DND-41 (cell line): ENCODE data around the gene SMYD1.
A peak's percentile ranks its signal among the peaks of the same experiment; 100 is the strongest.

Source experiments
- ATAC-seq: fragments of 200-7000 bp; cut with Tn5 transposase; 3 replicates; pipeline ENCODE4 v1.9.1; 2021; ENCODE audit warnings: low read depth; ENCODE audit not compliant: insufficient read depth
- DNase-seq: peaks from one replicate; pipeline ENCODE4 v3.0.0-alpha.2; 2020
- H2AFZ ChIP-seq: 2 replicates; pipeline ENCODE4 v1.6.0; 2012; ENCODE audit warnings: low read depth, low read length
- H3K27ac ChIP-seq: 2 replicates; pipeline ENCODE4 v1.5.1; 2012; ENCODE audit warnings: low read length, inconsistent platforms
- H3K27me3 ChIP-seq: fragments of 200-600 bp; sonication (generic); 2 replicates; pipeline ENCODE4 v1.6.0; 2012; ENCODE audit warnings: low read length, mild to moderate bottlenecking, inconsistent platforms; ENCODE audit not compliant: insufficient read depth, poor library complexity
- H3K36me3 ChIP-seq: 2 replicates; pipeline ENCODE4 v1.5.1; 2012; ENCODE audit warnings: low read length, inconsistent platforms; ENCODE audit not compliant: insufficient read depth
- H3K4me1 ChIP-seq: 2 replicates; pipeline ENCODE4 v1.5.1; 2012; ENCODE audit warnings: mild to moderate bottlenecking, low read length; ENCODE audit not compliant: insufficient read depth
- H3K4me2 ChIP-seq: 2 replicates; pipeline ENCODE4 v1.6.0; 2012; ENCODE audit warnings: mild to moderate bottlenecking, moderate library complexity, low read length, inconsistent platforms; ENCODE audit not compliant: insufficient read depth
- H3K4me3 ChIP-seq, 2 experiments: fragments of 200-600 bp in 1 of 2; shearing (Covaris generic) in 1 of 2; 2 replicates each; pipeline ENCODE4 v1.5.1; 2012 to 2016; ENCODE audit warnings: inconsistent platforms in 2 of 2, low read length in 2 of 2, mild to moderate bottlenecking in 2 of 2, low read depth in 1 of 2, moderate library complexity in 1 of 2
- H3K79me2 ChIP-seq: 2 replicates; pipeline ENCODE4 v1.6.0; 2012; ENCODE audit warnings: low read length, inconsistent platforms; ENCODE audit not compliant: insufficient read depth
- H3K9ac ChIP-seq: 2 replicates; pipeline ENCODE4 v1.6.0; 2012; ENCODE audit warnings: low read depth, mild to moderate bottlenecking, inconsistent platforms, low read length, moderate library complexity
- H3K9me3 ChIP-seq: 2 replicates; pipeline ENCODE4 v1.5.1; 2012; ENCODE audit warnings: low read length, moderate library complexity, mild to moderate bottlenecking, inconsistent platforms; ENCODE audit not compliant: insufficient read depth, severe bottlenecking
- H4K20me1 ChIP-seq: 2 replicates; pipeline ENCODE4 v1.6.0; 2012; ENCODE audit warnings: low read length; ENCODE audit not compliant: insufficient read depth
- EZH2 ChIP-seq: IDR thresholded peaks from 3 replicates; pipeline ENCODE4 v1.6.1; 2012; ENCODE audit warnings: borderline replicate concordance, low read depth, mild to moderate bottlenecking, moderate library complexity, low read length, inconsistent platforms; ENCODE audit not compliant: severe bottlenecking
- TF ChIP-seq, protein P1 (sequence below): IDR thresholded peaks from 2 replicates; pipeline ENCODE4 v1.5.1; 2012; ENCODE audit warnings: borderline replicate concordance, low read length, moderate library complexity, mild to moderate bottlenecking; ENCODE audit not compliant: poor library complexity, severe bottlenecking; ENCODE audit errors: extremely low read depth

The SMYD1 gene

DNA sequence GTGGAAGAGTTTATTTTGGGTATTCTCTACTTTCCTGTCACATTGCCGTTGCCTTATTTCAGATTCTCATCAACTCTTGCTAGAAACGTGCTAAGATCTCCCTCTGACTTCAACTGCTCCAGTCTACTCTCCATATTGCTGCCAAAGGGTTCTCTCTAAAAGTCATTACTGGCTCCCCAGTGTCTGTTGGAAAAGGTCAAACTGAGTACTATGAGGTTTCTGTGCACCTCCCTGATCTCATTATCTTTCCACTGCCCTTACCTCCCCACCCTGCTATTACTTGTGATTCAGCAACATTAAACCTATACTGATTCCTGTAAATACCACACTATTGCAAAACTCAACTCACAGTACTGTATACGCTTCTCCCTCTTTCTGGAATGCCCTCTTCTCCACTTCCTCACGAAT lies 10.2 kb upstream of the SMYD1 start:
- TF ChIP-seq, protein P1, sequence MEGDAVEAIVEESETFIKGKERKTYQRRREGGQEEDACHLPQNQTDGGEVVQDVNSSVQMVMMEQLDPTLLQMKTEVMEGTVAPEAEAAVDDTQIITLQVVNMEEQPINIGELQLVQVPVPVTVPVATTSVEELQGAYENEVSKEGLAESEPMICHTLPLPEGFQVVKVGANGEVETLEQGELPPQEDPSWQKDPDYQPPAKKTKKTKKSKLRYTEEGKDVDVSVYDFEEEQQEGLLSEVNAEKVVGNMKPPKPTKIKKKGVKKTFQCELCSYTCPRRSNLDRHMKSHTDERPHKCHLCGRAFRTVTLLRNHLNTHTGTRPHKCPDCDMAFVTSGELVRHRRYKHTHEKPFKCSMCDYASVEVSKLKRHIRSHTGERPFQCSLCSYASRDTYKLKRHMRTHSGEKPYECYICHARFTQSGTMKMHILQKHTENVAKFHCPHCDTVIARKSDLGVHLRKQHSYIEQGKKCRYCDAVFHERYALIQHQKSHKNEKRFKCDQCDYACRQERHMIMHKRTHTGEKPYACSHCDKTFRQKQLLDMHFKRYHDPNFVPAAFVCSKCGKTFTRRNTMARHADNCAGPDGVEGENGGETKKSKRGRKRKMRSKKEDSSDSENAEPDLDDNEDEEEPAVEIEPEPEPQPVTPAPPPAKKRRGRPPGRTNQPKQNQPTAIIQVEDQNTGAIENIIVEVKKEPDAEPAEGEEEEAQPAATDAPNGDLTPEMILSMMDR = no peak
- TF ChIP-seq EZH2 = no peak
- Histone ChIP-seq H3K27me3 (no peaks in the 10 kb centered on the region), H3K9ac (no peak overlapping the region), H3K27ac (no peak overlapping the region), H3K36me3 (peaks cover 11% of the 10 kb centered on the region), H2AFZ (peak overlapping the region; percentile 26; the same call in 1 of the 2 replicates), H3K79me2 (peaks cover 32% of the 10 kb centered on the region), H3K4me3 (no peak overlapping the region), H4K20me1 (0 out of 2 replicates have a peak, but pooled peaks cover 4% of the 10 kb centered on the region), H3K4me2 (no peak overlapping the region), H3K9me3 (no peaks in the 10 kb centered on the region), H3K4me1 (peaks cover 31% of the 10 kb centered on the region)
- ATAC-seq = no peak
- DNase-seq = no peak

DNA sequence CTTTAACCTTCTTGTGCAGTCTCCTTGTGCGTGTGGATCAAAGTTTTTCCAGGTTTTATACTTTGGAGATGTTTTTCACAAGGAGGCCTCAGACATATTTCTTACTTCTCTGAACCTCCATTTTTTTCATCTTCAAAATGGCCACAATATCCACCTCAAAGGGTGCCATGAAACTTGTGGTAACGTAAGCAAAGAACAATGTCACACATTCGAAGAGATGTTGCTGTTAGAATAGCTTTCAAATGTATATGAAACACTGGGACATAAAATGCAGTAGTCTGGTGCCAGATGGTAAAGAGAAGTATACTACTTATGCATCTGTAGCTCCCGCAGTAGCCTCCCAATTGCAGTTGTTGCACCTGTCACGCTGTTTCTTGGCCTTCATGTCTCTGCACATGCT lies 9.4 kb upstream of the SMYD1 start:
- no peak overlapping the region for H3K4me3 ChIP-seq
- no peak overlapping the region for H3K9ac ChIP-seq
- TF ChIP-seq, protein P1 = no peak
- TF ChIP-seq EZH2 = no peak
- no peaks in the 10 kb centered on the region for H3K27me3 ChIP-seq
- no peaks in the 10 kb centered on the region for H3K9me3 ChIP-seq
- no peak overlapping the region for H3K4me2 ChIP-seq
- peaks cover 27% of the 10 kb centered on the region for H3K4me1 ChIP-seq
- 0 out of 2 replicates have a peak overlapping the region, but pooled peaks have one; percentile 19 for H2AFZ ChIP-seq
- no peak for ATAC-seq
- peaks cover 29% of the 10 kb centered on the region for H3K79me2 ChIP-seq
- peaks cover 11% of the 10 kb centered on the region for H3K36me3 ChIP-seq
- no peak overlapping the region for H3K27ac ChIP-seq
- 0 out of 2 replicates have a peak, but pooled peaks cover 4% of the 10 kb centered on the region for H4K20me1 ChIP-seq
- DNase-seq = no peak

DNA sequence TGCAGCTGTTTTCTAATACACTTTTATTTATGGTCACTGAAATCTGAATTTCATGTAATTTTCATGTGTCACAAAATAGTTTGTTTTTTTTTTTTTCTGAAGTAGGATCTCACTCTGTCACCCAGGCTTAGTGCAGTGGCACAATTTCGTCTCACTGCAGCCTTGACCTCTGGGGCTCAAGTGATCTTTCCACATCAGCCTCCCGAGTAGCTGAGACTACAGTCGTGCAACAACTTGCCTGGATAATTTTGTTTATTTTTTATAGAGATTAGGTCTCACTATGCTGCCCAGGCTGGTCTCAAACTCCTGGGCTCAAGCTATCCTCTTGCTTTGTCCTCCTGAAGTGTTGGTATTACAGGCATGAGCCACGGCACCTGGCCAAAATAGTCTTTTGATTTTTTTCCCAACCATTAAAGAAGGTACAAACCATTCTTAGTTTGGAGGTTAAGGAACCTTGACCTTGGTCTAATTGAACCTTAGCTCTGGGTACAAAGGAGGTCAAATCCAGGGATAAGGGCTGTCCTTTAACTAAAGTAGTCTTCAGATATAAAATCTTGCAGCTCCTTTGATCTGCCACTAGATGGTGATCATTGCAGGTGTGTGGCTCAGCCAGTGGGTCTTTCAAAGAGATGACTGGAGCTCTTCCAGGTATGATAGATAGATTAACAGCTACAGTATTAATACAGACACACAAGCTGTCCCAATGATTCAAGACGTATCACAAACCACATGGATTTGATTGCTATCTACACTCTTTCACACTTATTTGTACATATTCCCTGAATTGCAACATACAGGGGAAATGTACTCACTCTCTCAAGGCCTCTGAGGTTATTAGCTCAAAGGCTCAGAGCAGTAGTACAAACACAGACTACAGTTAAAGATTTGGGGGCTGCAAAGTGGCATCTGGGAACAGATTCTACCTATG lies 7.4 kb upstream of the SMYD1 start:
- H3K9me3 ChIP-seq = no peaks in the 10 kb centered on the region
- peaks cover 10% of the 10 kb centered on the region for H3K79me2 ChIP-seq
- TF ChIP-seq EZH2 = no peak
- TF ChIP-seq, protein P1 = peak; percentile 84
- H4K20me1 ChIP-seq = no peaks in the 10 kb centered on the region
- DNase-seq = peak; percentile 39
- no peaks in the 10 kb centered on the region; the same call in 1 of the 2 replicates for H3K36me3 ChIP-seq
- peak; percentile 37; the same call in 2 of the 3 replicates for ATAC-seq
- no peak overlapping the region for H3K4me3 ChIP-seq
- no peak overlapping the region for H3K27ac ChIP-seq
- H3K4me1 ChIP-seq = peaks cover 10% of the 10 kb centered on the region
- no peak overlapping the region for H3K9ac ChIP-seq
- H3K4me2 ChIP-seq = no peak overlapping the region
- H3K27me3 ChIP-seq = no peaks in the 10 kb centered on the region
- H2AFZ ChIP-seq = no peak overlapping the region
